ENCODE results near the gene MYADML2.

MYADML2 gene

GRCh38 chr17:81909966-81910839, 36.8 kb downstream of the MYADML2 start:
- DNase-seq: no peak

GRCh38 chr17:81909231-81909630, 37.8 kb downstream of the MYADML2 start:
- no peak for DNase-seq

GRCh38 chr17:81908793-81909192, 38.2 kb downstream of the MYADML2 start:
- DNase-seq: no peak

GRCh38 chr17:81907219-81908145, 39.6 kb downstream of the MYADML2 start:
- no peak for DNase-seq

- DNase-seq: peak; percentile 57
Measured at GRCh38 chr17:81906476-81907218, 40.4 kb downstream of the MYADML2 start.

- no peak for DNase-seq
Measured at GRCh38 chr17:81905993-81906392, 41.0 kb downstream of the MYADML2 start.

GRCh38 chr17:81905424-81905875, 41.6 kb downstream of the MYADML2 start:
- no peak for DNase-seq

GRCh38 chr17:81904600-81905423, 42.2 kb downstream of the MYADML2 start:
- no peak for DNase-seq

GRCh38 chr17:81903896-81904599, 43.0 kb downstream of the MYADML2 start:
- no peak for DNase-seq

- DNase-seq: no peak
Measured at GRCh38 chr17:81903415-81903831, 43.6 kb downstream of the MYADML2 start.

GRCh38 chr17:81902653-81903414, 44.2 kb downstream of the MYADML2 start:
- peak; percentile 25 for DNase-seq

GRCh38 chr17:81902023-81902652, 44.9 kb downstream of the MYADML2 start, which contains the start of gene NPB:
TSS of gene NPB (plus strand) at chr17:81902238. CDS start at chr17:81902278, 40 bp downstream.
- peak; percentile 54 for DNase-seq

GRCh38 chr17:81901167-81902022, 45.6 kb downstream of the MYADML2 start:
- DNase-seq: no peak

- no peak for DNase-seq
Measured at GRCh38 chr17:81900181-81900820, 46.7 kb downstream of the MYADML2 start.

GRCh38 chr17:81899514-81900166, 47.4 kb downstream of the MYADML2 start:
- DNase-seq: no peak

- DNase-seq: no peak
Measured at GRCh38 chr17:81898885-81899284, 48.1 kb downstream of the MYADML2 start.

- DNase-seq: no peak
Measured at GRCh38 chr17:81898029-81898866, 48.8 kb downstream of the MYADML2 start.

All from RPMI8226 (cell line).